Measurements from ENCODE around the gene RAB37. TPM values are rescaled to one million over a fixed set of nuclear protein-coding genes. Genes with fewer than 3 reads are reported as not detected.
A peak's percentile ranks its signal among the peaks of the same experiment; 100 is the strongest.

Gene RAB37
- total and polyA plus RNA-seq, 2 of the 13 experiments (the other 11 are each of a cell fraction or from before 2014, with no cell fraction given): 0.91 to 3.7 TPM

GRCh38 chr17:74763565-74764387 is 26.7 kb downstream of the RAB37 start (continued):
- TF ChIP-seq ZBTB40 (IDR thresholded peaks at IDR 0.05): no peak
- peak; percentile 70; the same call in 1 of the 2 replicates for TF ChIP-seq ZBTB40 (CRISPR knock-in tag; IDR thresholded peaks at IDR 0.05)
- TF ChIP-seq NR2C2 (CRISPR knock-in tag; IDR thresholded peaks at IDR 0.05; ENCODE audit: borderline replicate concordance): peak; percentile 67
- TF ChIP-seq PATZ1 (CRISPR knock-in tag; IDR thresholded peaks at IDR 0.05): peak; percentile 99
- peak; percentile 85; the same call in 1 of the 2 replicates for TF ChIP-seq ARID4A (CRISPR knock-in tag; IDR thresholded peaks at IDR 0.05; ENCODE audit: borderline replicate concordance)
- peak; percentile 83; the same call in 1 of the 2 replicates for TF ChIP-seq ERF (CRISPR knock-in tag; IDR thresholded peaks at IDR 0.05)
- peak; percentile 85 for TF ChIP-seq TBX2 (CRISPR knock-in tag; IDR thresholded peaks at IDR 0.05; ENCODE audit: borderline replicate concordance)
- TF ChIP-seq DR1 (CRISPR knock-in tag; IDR thresholded peaks at IDR 0.05): peak; percentile 70; the same call in 1 of the 2 replicates
- peak; percentile 61 for TF ChIP-seq GABPB1 (CRISPR knock-in tag; IDR thresholded peaks at IDR 0.05)
- peak; percentile 86 for TF ChIP-seq PHF21A (CRISPR knock-in tag; IDR thresholded peaks at IDR 0.05)
- TF ChIP-seq ZC3H13 (CRISPR knock-in tag; IDR thresholded peaks at IDR 0.05): 0 out of 2 replicates have a peak, but pooled peaks have one; percentile 9
- 0 out of 2 replicates have a peak, but pooled peaks have one; percentile 29 for TF ChIP-seq ZNF224 (CRISPR knock-in tag; IDR thresholded peaks at IDR 0.05)
- TF ChIP-seq RXRB (CRISPR knock-in tag; IDR thresholded peaks at IDR 0.05; ENCODE audit: borderline replicate concordance): peak; percentile 80

Measured in HepG2 (cell line).